Measurements from ENCODE around the gene HS3ST5.
"Not testable (repeated sequence)": the region's sequence is repeated elsewhere in the genome, so short reads cannot be mapped to it uniquely, and the experiment has no call there.

The HS3ST5 gene

GRCh38 chr6:114042267-114043016, 300.4 kb downstream of the HS3ST5 start:
- no peak for DNase-seq (ENCODE audit: low read depth)

GRCh38 chr6:114040871-114041270, 302.0 kb downstream of the HS3ST5 start:
- no peak for DNase-seq (ENCODE audit: low read depth)

- DNase-seq (ENCODE audit: low read depth) = no peak
Measured at GRCh38 chr6:114039841-114040240, 303.0 kb downstream of the HS3ST5 start.

GRCh38 chr6:114033606-114034005, 309.2 kb downstream of the HS3ST5 start:
- DNase-seq (ENCODE audit: low read depth) = no peak

- DNase-seq (ENCODE audit: low read depth) = no peak
Measured at GRCh38 chr6:114032721-114033120, 310.1 kb downstream of the HS3ST5 start.

GRCh38 chr6:114030767-114031166, 312.1 kb downstream of the HS3ST5 start:
- DNase-seq (ENCODE audit: low read depth) = no peak

GRCh38 chr6:114024746-114025145, 318.1 kb downstream of the HS3ST5 start:
- peak; percentile 45 for DNase-seq (ENCODE audit: low read depth)

GRCh38 chr6:114020196-114020595, 322.6 kb downstream of the HS3ST5 start:
- no peak for DNase-seq (ENCODE audit: low read depth)

GRCh38 chr6:114017146-114017545, 325.7 kb downstream of the HS3ST5 start:
- DNase-seq (ENCODE audit: low read depth) = peak; percentile 57

- DNase-seq (ENCODE audit: low read depth) = not testable (repeated sequence)
Measured at GRCh38 chr6:114014106-114014505, 328.7 kb downstream of the HS3ST5 start.

GRCh38 chr6:114011486-114011885, 331.3 kb downstream of the HS3ST5 start:
- DNase-seq (ENCODE audit: low read depth) = not testable (repeated sequence)

GRCh38 chr6:114010540-114010939, 332.3 kb downstream of the HS3ST5 start:
- DNase-seq (ENCODE audit: low read depth) = no peak

GRCh38 chr6:114009192-114009591, 333.6 kb downstream of the HS3ST5 start:
- no peak for DNase-seq (ENCODE audit: low read depth)

- DNase-seq (ENCODE audit: low read depth) = peak; percentile 14
Measured at GRCh38 chr6:114008331-114008730, 334.5 kb downstream of the HS3ST5 start.

GRCh38 chr6:114007516-114007915, 335.3 kb downstream of the HS3ST5 start:
- DNase-seq (ENCODE audit: low read depth) = no peak
